Upper lobe of left lung (tissue), 4 donors: ENCODE results near the gene SLC44A5.

Experiments used
- POLR2A ChIP-seq, 4 donors: fragments of 450-650 bp; IDR thresholded peaks; one replicate each; pipeline ENCODE4 v1.5.1; 2016 to 2017; ENCODE audit warnings: antibody characterized with exemption in 4 of 4, mild to moderate bottlenecking in 2 of 4
- POLR2AphosphoS5 ChIP-seq, 2 donors: sonication (generic); formaldehyde crosslinking; IDR thresholded peaks; one replicate each; pipeline ENCODE4 v1.5.1; 2017; ENCODE audit warnings: antibody characterized with exemption in 2 of 2
- TF ChIP-seq, protein P1 (sequence below), 6 experiments: fragments of 450-650 bp in 4 of 6; fragments of 200-600 bp in 2 of 6; sonication (generic) in 2 of 6; IDR thresholded peaks; one replicate each; pipeline ENCODE4 v1.5.1; 2016 to 2019; ENCODE audit warnings: antibody characterized with exemption in 6 of 6

DNA sequence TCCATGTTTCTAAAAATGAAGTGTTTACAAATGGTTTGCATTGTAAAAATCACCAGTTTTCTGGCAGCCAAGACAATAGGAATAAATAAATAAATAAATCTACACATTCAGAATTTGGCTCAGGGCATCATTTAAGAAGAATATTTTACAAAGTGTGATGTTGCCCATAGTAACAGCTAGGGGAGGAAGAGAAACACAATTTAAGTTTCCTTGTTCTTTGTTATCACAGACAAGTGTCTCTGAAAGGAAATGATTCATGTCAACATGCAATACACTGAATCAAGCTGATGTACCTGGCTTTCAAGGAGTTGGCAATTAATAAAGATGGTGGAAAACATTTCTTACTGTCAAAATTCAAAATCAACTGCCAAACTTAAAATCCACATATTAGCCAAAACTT, 402.1 kb downstream of the SLC44A5 start:
- TF ChIP-seq, protein P1, sequence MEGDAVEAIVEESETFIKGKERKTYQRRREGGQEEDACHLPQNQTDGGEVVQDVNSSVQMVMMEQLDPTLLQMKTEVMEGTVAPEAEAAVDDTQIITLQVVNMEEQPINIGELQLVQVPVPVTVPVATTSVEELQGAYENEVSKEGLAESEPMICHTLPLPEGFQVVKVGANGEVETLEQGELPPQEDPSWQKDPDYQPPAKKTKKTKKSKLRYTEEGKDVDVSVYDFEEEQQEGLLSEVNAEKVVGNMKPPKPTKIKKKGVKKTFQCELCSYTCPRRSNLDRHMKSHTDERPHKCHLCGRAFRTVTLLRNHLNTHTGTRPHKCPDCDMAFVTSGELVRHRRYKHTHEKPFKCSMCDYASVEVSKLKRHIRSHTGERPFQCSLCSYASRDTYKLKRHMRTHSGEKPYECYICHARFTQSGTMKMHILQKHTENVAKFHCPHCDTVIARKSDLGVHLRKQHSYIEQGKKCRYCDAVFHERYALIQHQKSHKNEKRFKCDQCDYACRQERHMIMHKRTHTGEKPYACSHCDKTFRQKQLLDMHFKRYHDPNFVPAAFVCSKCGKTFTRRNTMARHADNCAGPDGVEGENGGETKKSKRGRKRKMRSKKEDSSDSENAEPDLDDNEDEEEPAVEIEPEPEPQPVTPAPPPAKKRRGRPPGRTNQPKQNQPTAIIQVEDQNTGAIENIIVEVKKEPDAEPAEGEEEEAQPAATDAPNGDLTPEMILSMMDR (IDR thresholded peaks at IDR 0.05): no peak
- TF ChIP-seq POLR2A (IDR thresholded peaks at IDR 0.05) (no peak), POLR2AphosphoS5 (IDR thresholded peaks at IDR 0.05) (no peak)
